GM21786 (cell line): Measurements from ENCODE around the gene PAX9.
A peak's percentile ranks its signal among the peaks of the same experiment; 100 is the strongest.

Experiments used
- ATAC-seq: cut with Tn5 transposase; IDR thresholded peaks from one replicate; pipeline ENCODE4 v1.9.1; 2021; ENCODE audit not compliant: unreplicated experiment

Gene PAX9

DNA sequence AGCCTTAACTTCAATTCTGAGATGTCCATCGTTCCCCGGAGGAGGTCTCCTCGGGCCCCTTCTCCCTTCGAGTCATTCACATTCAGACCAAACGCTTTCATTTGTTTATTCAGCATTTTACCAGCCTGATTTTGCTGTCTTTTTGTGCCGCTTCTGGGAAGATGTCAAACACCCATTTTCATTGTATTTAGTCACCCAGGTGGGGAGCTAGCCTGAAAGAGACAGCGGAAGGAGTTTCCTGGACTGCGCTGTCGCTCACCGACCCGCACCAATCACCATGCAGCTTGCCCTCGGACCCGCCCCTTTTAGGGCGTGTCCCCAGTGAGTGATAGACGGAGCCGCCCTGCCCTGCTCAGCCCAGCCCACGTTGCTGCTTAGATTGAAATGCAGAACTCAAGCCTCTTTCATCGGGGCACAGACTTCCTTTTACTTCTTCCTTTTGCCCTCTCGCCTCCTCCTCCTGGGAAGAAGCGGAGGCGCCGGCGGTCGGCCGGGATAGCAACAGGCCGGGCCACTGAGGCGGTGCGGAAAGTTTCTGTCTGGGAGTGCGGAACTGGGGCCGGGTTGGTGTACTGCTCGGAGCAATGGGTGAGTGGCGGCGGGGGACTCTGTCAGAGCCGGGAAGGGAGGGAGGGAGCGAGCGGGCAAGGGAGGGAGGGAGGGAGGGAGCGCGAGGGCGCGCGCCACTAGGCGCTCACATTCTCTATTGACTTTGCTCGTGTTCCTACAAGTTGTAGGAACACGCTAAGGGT lies at the start of gene PAX9:
Gene PAX9, plus strand, starts transcription at position 355 of the 752 bp plus-strand sequence. Its CDS starts 230 bp downstream, at position 585.
- ATAC-seq, result peak; percentile 72

DNA sequence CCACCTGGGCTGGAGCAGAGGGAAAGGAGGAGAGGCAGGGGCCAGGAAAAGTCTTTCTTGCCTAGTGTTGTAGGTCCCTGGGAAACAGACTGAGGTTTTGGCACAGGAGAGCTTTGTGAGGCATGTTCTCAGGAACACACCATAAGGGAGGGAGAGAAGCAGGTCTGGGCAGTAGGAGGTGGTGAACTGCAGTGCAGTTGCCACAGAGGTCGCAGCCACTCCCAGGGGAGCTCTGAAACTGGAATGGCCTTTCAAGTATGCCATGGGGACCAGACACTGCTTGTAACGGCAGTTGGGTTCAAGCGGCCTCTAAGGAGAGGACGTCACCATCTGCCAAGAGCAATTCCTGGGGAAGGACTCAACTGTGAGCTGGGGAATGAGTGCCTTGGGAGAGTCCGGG lies 43.8 kb upstream of the PAX9 start:
- no peak for ATAC-seq

- no peak for ATAC-seq
These were observed 43.0 kb upstream of the PAX9 start for GRCh38 chr14:36618641-36619040.

GRCh38 chr14:36619131-36619530 lies 42.5 kb upstream of the PAX9 start:
- ATAC-seq, result no peak

DNA sequence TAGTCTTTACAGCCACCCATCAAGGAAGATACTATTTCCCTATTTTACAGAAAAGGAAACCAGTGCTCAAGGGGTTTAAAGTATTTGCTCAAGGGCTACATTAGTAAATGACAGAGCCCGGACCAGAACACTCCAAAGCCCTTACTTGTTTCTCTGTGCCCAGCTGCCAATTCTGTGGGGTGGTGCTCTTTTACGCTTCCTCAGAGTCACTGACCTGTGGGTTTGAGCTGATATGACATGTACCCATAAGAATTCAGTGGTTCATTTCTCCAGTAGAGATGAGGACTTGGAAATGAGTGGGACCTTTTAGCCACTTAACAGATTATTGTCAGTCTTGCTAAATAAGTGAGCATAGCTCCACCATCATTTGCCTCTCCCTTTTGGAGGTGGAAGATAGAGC lies 41.8 kb upstream of the PAX9 start:
- no peak for ATAC-seq

- ATAC-seq, result no peak
These were observed 36.6 kb upstream of the PAX9 start for GRCh38 chr14:36625014-36625413.

- ATAC-seq, result no peak
These were observed 36.2 kb upstream of the PAX9 start for GRCh38 chr14:36625436-36625835.

- ATAC-seq, result peak; percentile 40
These were observed 35.5 kb upstream of the PAX9 start for GRCh38 chr14:36626151-36626550.

GRCh38 chr14:36627981-36628380 lies 33.7 kb upstream of the PAX9 start:
- ATAC-seq, result no peak

DNA sequence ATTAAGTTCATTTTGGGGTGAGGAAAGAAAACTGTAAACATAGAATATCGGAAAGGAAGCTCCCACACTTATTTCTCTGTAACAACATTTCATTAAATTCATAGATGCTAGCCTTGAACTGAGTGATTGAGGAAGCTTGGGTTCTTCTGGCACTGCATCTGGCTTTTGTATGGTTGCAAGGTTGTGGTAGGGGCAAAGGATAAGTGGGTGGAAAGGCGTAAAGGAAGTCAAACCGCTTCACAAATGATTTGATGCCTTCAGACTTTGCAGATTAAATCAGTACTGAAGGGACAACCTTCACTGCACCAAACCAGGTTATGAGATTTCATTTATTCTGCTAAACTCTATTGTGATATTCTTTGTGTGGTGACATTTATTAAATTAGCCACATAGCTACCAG lies 28.1 kb upstream of the PAX9 start:
- no peak for ATAC-seq

- ATAC-seq, result no peak
These were observed 14.8 kb upstream of the PAX9 start for GRCh38 chr14:36646664-36647416.

DNA sequence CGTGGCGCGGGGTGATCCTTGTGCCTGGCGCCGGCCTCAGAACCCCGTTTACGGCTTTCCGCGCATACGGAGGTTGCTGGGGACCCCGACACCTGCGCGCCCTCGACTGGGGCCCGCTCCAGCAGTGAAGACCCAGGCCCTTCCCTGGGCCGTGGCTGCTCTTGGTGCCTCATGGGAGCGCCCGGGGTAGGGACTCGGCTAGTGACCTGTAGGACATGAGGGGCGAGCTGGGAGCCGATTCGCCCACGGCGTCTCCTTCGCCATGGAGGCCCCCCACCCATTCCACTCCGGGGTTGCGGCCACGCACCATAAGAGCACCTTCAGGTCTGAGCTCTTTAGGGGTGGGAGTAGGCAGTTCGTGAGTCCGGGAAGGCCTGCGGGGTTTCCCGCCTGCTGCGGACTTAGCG lies 14.2 kb upstream of the PAX9 start:
- no peak for ATAC-seq

GRCh38 chr14:36647824-36648753 lies 13.6 kb upstream of the PAX9 start:
- ATAC-seq, result no peak

DNA sequence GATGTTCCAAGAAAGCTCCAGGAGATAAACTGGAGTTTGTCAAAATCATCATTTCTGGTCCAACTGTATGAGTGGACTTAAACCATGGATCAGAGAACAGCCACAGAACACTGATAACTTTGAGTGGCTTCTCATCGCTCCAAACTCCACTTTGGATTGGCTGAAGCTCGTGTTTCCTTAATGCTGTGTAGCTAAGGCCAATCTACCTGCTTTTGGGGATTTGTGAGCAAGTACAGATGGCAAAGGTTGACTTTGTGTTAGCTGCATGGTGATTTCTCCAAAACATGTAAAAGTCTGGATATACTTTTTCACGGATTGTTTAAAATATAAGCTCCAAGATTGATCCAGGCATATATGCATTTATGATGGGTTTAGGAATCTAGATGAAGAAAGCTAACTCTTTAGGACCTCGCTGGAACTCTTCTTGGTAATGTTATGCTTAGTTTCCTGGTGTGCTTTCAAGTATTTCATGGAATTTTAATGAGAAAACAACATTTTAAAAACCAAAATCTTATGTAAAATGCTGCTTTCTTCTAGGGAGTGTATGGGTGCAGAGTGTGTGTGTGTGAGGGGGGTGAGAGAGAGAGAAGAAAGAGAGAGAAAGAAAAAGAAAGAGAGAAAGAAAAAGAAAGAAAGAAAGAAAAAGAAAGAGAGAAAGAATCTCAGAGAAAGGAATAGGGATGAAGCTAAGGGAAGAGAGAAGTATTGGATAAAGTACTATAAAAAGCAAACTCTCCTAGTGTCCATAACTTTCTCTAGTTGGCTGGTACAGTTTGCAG lies 11.6 kb upstream of the PAX9 start:
- ATAC-seq, result no peak

GRCh38 chr14:36652542-36653201 lies 9.0 kb upstream of the PAX9 start:
- no peak for ATAC-seq

GRCh38 chr14:36653413-36653812 lies 8.2 kb upstream of the PAX9 start:
- no peak for ATAC-seq

DNA sequence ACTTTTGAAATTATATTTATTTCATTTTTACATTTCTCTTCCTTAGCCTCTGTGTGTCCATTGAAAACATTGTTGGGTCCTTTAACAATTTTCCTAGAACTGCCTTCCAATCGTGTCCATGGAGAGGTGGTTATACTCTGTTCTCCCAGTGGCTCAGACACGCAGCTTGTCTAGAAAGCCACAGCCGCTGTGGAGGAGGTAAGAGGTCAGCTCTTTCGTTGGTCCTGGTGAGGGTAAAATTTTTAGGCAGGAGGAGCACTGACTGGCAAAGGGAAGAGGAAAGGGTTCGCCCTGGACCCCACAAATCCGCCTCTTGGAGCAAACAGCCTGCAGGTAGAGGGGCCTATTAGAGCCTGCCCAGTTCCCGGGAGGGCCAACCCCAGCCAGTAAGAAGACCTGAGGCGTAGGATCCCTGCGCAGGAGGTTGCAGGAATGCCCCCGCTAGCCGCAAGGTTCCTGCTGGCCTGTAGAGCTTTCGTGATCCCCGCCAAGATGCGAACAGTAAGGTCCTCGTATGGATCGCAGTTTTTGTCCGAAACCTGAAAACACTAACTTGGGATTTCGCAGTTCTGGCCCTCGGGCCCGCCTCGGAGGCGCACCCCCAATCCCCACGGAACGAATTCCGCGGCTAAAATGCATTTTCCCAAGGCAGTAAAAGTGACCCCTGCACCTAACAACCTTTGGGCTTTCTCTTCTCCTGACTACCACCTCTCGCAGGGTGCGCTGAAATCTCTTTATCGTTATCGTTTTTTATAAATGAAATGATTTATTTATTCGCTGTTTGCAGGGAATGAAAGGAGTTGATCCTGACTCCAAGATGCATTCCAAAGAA lies 7.5 kb upstream of the PAX9 start:
- no peak for ATAC-seq

DNA sequence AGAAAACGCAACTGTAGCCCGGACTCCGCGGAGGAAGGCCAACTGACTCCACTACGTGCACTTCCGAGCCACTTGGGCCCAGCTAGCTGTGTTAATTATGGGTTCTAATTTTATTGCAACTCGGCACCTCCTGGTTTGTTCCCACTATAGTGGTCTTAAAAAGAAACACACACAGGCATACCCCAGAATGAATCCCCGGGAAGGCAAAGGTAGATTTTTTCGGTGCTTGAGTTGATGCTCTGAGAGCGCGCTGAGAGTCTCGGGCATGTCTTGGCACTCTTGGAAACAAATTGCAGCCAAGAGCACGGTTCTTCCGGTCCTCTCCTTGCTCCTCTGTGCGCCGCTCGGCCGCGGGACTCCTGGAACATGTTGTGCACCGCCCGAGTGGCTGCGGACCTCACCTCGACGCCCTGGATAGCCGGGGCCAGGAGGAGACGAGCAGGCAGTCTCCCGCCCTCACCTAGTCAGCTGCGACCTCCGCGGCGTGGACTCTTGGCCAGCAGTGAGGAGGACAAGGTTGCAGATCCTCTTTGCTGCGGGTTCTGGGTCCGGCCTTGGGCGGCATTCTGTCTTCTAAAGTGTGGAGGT lies 6.8 kb upstream of the PAX9 start:
- no peak for ATAC-seq

- ATAC-seq, result no peak
These were observed 6.1 kb upstream of the PAX9 start for GRCh38 chr14:36655571-36655962.
